ENCODE measurements around the gene KIF19.

GRCh38 chr17:74396567-74396966, 70.5 kb downstream of the KIF19 start:
- TF ChIP-seq EP300 (IDR thresholded peaks at IDR 0.05; ENCODE audit: low read depth), result no peak
- no peak for TF ChIP-seq CTCF (IDR thresholded peaks at IDR 0.05)
- no peak for TF ChIP-seq POLR2AphosphoS5 (IDR thresholded peaks at IDR 0.05)
